ENCODE measurements around the gene KIZ. TPM values are rescaled to one million over a fixed set of nuclear protein-coding genes. Genes with fewer than 3 reads are reported as not detected.

KIZ gene
- total RNA-seq, 1 donor from 2014 or later = 12.2 TPM

DNA sequence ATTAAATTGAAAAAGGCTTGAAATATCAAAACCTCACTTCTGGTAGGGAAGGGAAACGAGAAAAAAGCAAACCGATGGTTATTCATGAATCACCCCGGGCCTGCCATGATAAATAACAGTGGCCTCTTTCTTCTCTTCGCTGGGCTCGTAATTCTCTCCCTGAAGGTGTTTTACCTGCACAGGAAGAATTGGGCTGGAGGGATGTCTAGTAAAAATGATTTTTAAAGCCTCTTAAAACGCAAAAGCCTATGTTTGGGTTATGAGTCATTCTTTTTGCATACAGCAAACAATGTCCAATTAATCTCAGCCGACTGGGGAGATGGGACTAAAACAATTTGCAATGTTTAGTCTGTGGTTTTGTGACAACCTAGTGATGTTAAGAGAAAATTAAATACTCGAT lies 36.5 kb upstream of the KIZ start:
- TF ChIP-seq, protein P1, sequence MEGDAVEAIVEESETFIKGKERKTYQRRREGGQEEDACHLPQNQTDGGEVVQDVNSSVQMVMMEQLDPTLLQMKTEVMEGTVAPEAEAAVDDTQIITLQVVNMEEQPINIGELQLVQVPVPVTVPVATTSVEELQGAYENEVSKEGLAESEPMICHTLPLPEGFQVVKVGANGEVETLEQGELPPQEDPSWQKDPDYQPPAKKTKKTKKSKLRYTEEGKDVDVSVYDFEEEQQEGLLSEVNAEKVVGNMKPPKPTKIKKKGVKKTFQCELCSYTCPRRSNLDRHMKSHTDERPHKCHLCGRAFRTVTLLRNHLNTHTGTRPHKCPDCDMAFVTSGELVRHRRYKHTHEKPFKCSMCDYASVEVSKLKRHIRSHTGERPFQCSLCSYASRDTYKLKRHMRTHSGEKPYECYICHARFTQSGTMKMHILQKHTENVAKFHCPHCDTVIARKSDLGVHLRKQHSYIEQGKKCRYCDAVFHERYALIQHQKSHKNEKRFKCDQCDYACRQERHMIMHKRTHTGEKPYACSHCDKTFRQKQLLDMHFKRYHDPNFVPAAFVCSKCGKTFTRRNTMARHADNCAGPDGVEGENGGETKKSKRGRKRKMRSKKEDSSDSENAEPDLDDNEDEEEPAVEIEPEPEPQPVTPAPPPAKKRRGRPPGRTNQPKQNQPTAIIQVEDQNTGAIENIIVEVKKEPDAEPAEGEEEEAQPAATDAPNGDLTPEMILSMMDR (IDR thresholded peaks at IDR 0.05) = no peak
- Mint-ChIP-seq H3K4me3 (ENCODE audit: unreplicated experiment) (no peak overlapping the region), H3K4me1 (ENCODE audit: low read depth) (no peaks in the 10 kb centered on the region), H3K27me3 (ENCODE audit: low read depth) (peaks cover 42% of the 10 kb centered on the region), H3K27ac (ENCODE audit: unreplicated experiment) (no peak overlapping the region), H3K36me3 (ENCODE audit: low read depth) (no peaks in the 10 kb centered on the region), H3K9me3 (ENCODE audit: low read depth) (no peaks in the 10 kb centered on the region)
- no peak for DNase-seq (ENCODE audit: low spot score)

DNA sequence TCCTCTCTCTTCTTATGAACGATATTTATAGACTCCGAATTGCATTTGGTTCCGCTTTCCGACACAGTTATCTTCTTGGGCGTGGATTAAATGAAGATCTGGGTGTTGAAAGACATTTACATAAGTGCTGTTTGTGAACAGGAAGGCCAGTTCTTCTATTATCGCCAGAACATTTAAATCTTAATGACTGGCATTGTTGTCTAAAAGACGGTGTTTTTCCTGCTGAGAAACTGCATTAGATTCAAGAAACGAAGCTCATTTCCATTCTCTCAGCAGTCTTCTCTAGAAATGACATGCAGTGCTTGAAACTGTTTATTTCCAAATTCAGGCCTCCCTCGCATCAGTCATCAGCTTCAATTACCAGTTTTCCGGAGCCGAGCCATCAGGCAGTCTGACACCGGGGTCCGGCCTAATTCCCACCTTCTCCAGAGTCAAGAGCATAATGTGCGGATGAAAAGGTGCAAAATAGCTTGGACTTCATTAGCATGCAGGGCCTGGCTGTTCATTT lies 35.7 kb upstream of the KIZ start:
- Mint-ChIP-seq H3K4me3 (ENCODE audit: unreplicated experiment) (no peak overlapping the region), H3K27me3 (ENCODE audit: low read depth) (peaks cover 45% of the 10 kb centered on the region), H3K9me3 (ENCODE audit: low read depth) (no peaks in the 10 kb centered on the region), H3K27ac (ENCODE audit: unreplicated experiment) (no peak overlapping the region), H3K36me3 (ENCODE audit: low read depth) (no peaks in the 10 kb centered on the region), H3K4me1 (ENCODE audit: low read depth) (no peaks in the 10 kb centered on the region)
- TF ChIP-seq, protein P1 (IDR thresholded peaks at IDR 0.05) = no peak
- DNase-seq (ENCODE audit: low spot score) = no peak

DNA sequence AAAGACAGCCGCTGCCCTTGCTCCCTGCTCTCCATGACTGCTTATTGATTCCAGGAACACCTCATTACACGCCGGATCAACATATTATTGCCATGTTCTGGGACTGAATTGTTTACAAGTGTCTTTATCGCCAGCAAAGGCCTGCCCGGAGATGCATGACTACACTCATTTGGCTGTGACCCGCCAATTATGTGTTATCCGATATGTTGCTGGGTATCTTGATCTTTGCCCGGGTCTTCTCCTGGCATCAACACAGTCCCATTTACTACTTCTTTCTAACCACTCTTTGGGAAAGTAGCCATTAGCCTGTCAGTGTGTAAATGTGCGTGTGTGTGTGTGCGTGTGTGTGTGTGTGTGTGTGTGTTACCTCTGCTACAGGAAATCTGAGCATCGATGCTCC lies 35.2 kb upstream of the KIZ start:
- no peak overlapping the region for H3K27ac Mint-ChIP-seq (ENCODE audit: unreplicated experiment)
- TF ChIP-seq, protein P1 (IDR thresholded peaks at IDR 0.05) = no peak
- no peak overlapping the region for H3K4me3 Mint-ChIP-seq (ENCODE audit: unreplicated experiment)
- H3K36me3 Mint-ChIP-seq (ENCODE audit: low read depth) = no peaks in the 10 kb centered on the region
- H3K9me3 Mint-ChIP-seq (ENCODE audit: low read depth) = no peaks in the 10 kb centered on the region
- H3K4me1 Mint-ChIP-seq (ENCODE audit: low read depth) = no peaks in the 10 kb centered on the region
- H3K27me3 Mint-ChIP-seq (ENCODE audit: low read depth) = peaks cover 48% of the 10 kb centered on the region
- no peak for DNase-seq (ENCODE audit: low spot score)

DNA sequence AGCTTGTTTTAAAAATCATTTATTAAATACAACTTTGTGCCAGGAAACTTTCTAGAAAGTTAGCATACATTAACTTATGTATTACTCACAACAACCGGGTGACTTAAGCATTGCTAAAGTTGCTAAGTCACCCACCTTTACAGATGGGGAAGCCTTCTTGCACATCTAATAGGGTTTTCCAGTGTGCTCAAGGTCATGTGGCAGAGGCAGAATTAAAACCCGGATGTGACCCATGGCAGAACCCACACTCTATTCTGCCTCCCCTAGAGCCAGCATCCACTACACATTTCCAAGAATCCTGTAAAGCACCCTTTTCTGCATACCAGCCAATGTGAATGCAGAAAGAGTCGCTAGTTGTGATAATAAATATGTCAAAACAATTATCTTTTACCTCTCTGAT lies 33.1 kb upstream of the KIZ start:
- H3K9me3 Mint-ChIP-seq (ENCODE audit: low read depth) = no peaks in the 10 kb centered on the region
- DNase-seq (ENCODE audit: low spot score) = no peak
- H3K36me3 Mint-ChIP-seq (ENCODE audit: low read depth) = no peaks in the 10 kb centered on the region
- H3K4me1 Mint-ChIP-seq (ENCODE audit: low read depth) = no peaks in the 10 kb centered on the region
- H3K27me3 Mint-ChIP-seq (ENCODE audit: low read depth) = peaks cover 65% of the 10 kb centered on the region
- H3K27ac Mint-ChIP-seq (ENCODE audit: unreplicated experiment) = no peak overlapping the region
- TF ChIP-seq, protein P1 (IDR thresholded peaks at IDR 0.05) = no peak
- H3K4me3 Mint-ChIP-seq (ENCODE audit: unreplicated experiment) = no peak overlapping the region

DNA sequence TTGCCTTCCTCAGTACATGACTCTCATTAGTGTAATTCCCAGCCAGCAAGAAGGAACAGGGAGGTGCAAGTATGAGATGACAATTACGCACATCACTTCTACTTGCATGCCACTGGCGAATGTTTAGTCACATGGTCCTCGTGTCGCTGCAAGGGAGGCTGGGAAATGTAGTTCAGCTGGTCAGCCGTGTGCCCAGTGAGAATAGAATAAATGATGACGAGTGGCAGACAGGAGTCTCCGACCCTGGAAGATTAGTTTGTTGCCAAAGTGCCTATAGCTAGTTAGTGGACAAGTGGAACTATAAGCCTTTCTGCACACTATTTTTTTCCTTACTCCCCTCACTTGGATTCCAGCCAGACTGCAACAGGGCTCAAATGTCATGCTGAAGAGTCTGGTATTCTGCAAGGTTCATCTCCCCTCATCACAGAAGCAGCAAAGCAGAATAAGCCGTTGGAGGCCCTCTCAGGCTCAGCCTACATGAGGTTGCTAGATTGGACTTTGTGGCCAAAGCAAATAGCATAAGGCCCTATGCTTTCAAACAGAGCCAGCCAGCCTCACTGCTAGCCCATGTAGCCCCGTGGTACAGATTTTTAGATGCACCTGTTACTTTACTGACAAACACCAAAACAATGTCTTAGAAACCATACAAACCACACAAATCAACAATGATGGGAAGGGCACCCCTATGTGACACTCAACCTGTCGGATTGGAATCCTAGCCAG lies 29.4 kb upstream of the KIZ start:
- DNase-seq (ENCODE audit: low spot score) = no peak
- no peak overlapping the region for H3K27ac Mint-ChIP-seq (ENCODE audit: unreplicated experiment)
- no peaks in the 10 kb centered on the region for H3K9me3 Mint-ChIP-seq (ENCODE audit: low read depth)
- H3K36me3 Mint-ChIP-seq (ENCODE audit: low read depth) = peaks cover 2% of the 10 kb centered on the region
- H3K4me3 Mint-ChIP-seq (ENCODE audit: unreplicated experiment) = no peak overlapping the region
- H3K4me1 Mint-ChIP-seq (ENCODE audit: low read depth) = peaks cover 13% of the 10 kb centered on the region
- H3K27me3 Mint-ChIP-seq (ENCODE audit: low read depth) = peaks cover 72% of the 10 kb centered on the region
- TF ChIP-seq, protein P1 (IDR thresholded peaks at IDR 0.05) = no peak
